ENCODE measurements around the gene NT5C2.

The NT5C2 gene

DNA sequence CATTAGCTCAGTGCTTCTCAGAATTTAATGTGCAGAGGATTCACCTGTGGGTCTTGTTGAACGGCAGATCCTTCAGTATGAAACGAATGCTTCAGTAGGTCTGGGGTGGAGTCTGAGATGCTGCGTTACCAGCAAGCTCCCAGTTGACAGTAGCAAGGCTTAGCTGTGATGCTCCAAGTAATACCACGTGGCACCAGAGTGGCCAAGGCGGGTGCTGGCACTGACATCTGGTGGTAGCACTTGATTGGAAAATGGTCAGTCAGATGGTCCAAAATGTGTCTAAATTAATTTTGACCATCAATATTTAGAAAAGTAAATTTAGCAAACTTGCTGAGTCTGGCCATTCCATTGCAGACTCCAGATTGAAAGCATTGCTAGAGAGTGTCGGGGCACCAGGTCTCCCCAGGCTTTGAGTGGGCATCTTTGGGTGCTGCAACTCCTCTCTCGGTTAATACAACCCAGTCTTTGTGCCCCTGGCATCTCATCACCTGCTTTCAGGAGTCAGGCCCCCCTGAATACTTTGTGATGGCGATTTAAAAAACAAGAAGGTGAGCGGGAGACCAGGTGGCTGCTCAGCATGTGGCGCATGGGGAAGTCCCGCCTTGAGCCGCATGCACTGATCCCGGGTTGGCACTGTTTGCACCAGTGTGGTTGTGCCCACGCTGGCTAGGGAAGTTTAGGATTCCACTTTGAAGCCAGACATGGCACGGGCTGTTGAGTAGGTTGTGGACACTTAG, 130.1 kb downstream of the NT5C2 start:
- no peak for DNase-seq (ENCODE audit: low read depth in 2 of 2)

DNA sequence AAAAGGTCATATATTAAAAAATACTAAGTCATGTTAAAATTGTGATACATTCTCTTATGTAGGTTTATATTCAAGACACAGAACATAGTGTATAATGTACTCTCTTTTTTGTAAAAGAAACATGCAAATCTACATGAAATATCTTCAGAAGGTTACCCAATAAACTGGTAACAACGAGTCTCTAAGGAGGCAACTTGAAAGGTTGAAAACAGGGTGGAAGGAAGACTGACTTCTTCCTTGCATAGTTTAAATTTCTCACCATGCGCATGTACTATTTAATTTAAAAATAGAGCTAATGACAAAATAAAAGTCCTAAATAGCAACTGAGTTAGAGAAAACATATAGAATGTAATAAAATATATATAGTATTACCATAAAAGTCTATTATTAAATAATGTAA, 132.5 kb downstream of the NT5C2 start:
- no peak for DNase-seq (ENCODE audit: low read depth in 2 of 2)

DNA sequence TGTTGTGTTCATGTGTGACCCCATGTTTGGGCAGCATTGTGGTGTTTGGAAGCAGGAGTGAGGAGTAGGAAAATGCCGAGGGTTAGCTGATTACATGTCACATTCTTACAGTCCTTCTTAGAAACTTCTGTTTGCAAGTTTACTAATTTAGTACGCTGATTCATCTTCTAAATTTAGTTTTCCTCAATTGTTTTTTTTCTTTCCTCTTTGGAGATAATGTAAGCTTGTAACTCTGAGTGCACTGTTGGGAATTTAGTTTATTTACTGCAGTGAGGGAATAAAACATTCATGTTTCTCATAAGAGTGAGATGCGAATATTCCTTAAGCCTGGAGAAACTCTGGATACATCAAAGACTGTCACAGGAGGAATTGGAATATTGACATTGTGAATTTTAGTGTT, 135.0 kb downstream of the NT5C2 start:
- no peak for DNase-seq (ENCODE audit: low read depth in 2 of 2)

DNA sequence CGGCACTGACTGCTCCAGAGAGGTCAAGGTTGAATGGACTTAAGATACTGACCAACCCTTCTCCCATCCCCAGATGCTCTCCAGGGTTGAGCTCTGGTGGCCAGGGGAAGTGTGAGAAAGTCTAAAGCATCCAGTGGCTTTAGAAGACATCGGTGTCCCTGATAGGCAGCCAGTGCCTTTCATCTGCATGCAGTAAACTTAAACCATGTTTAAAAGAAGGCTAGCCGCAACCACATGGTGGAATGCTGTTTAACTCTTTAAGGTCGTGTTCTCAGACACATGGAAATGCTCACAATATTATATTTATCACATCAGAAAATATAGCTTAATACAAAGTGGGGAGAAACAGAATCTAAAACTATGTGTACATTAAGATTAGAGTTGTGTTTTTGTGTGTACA, 138.0 kb downstream of the NT5C2 start:
- DNase-seq (ENCODE audit: low read depth in 2 of 2), result no peak

DNA sequence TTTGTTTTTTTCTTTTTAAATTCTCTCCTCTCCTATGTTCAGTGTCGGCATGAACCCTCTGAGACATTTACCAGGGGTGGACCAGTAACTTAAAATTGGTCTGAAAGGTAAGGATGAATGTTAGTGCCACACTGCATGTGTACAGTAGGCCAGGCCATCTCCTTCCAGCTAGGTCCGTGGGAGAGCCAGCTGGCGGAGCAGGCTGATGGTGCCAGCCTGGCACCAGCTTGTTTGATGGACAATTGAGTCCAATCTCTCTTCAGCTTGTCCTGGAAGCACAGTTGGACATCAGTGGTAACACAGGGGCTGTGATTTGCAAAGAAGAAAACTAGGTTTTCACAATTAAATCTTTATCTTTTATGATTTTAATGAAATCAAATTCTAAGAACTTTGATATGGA, 138.5 kb downstream of the NT5C2 start:
- DNase-seq (ENCODE audit: low read depth in 2 of 2), result no peak

DNA sequence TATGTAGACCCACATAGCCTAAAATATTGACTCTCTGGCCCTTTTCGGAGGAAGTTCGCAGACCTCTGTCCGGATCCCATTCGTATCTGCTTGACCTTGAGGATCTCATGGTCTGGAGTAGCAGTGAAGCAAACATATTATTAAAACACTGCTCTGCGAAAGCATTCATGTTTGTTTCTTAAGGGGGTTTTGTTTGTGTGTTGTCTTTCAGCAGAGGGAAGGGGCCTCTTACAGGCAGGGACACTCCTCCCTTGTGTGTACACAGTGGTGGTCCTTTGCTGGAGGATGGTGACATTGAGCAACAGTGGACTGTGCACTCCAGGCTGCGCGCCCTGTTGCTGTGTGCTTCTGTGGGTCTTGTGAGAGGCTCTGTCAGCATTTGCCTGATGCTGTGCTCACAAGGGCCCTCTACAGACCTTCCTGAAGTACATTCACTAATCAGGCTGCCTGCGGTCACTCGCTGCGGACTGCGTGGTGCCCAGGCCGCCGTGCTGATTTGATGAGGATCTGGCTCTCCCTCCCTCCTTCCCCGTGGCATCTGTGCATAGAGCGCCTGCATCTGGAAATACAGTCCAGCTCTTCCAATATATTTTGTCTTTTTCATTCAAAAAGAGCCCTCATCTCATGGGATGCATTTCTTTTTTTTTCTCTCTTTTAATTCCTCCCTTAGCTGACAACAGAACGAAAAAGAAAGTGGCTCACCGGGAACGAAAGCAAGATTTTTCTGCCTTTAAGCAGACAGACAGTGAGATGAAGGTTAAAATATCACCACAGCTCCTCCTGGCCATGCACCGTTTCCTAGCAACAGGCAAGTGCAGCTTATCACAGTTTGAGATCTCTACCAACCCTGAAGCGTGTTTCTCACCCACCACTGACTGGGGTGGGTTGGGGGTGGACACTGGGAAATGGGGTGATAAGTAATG, 139.2 kb downstream of the NT5C2 start:
- DNase-seq (ENCODE audit: low read depth in 2 of 2), result no peak

DNA sequence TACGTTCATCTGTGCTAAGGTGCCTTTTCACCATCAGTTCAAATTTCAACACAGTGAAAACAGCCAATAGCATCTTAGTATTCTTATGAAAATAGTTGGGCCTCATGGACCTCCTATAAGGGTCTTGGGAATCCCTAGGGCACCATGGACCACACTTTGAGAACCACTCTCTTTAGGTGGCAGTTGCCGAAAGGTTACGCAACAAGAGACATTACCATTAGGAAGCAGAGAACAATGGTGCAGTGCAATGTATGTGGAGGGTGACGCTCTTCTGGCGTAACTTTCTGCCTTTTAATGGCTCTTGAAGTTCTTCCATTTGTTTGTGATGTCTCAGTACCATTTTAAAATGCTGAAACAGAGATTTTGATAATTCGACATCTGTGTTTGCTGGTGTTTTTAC, 143.8 kb downstream of the NT5C2 start:
- DNase-seq (ENCODE audit: low read depth in 2 of 2), result no peak

DNA sequence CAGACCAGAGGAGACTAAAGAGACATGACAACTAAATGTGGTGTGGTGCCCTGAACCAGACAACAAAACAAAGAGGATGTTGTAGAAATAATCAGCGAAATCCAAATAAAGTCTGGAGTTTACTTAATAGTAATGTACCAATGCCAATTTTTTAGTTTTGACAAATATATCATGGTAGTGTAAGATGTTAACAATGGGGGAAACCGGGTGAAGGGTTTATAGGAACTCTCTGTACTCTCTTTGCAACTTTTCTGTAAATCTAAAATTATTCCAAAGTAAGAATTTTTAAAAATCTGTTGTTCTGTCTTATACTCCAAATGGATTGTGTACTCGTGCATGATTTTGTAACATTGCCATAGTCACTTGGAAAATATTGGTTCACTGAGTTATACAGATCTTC, 145.7 kb downstream of the NT5C2 start:
- no peak for DNase-seq (ENCODE audit: low read depth in 2 of 2)

DNA sequence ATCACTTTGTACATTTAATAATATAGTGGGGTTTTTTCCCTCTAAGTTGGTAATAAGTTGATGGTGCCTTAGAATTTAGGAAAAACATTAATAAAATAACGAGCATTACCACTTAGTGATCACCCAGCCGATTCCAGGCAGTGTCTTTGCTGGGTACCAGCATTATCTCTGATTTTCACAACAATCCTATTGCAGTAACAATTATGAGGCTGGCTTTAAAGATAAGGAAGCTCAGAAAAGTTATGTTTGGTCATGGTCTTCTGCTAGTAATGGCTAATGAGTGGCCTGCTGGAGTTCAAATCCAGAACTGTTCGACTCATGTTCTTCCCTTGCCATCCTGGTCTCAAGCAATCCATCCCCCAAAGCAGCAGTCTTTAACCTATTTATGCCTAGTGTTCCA, 147.1 kb downstream of the NT5C2 start:
- DNase-seq (ENCODE audit: low read depth in 2 of 2), result no peak

DNA sequence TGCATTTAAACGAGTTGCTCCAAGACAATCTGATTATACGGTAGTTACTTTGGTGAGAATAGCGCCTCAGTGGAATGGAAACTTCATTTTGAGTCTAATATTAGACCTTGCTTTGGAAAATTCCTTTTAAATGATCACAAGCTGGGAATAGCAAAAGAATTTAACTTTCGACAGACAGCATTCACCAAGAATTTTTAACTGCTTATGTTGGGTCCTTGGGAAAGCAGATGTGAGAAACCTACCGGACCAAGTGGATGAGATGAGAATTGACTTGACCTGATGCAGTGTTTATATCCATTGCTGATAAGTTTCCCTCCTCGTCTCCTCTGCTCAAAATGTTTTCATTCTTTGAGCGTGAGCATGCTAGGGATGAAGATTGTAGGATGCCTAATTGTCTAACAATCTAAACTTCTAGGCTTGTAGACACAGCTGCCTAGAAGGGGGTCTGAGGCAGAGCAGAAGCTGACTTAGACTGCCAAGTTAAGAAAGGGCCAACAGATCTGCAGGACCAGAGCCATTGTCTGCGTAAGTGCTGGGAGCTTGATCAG, 148.1 kb downstream of the NT5C2 start:
- no peak for DNase-seq (ENCODE audit: low read depth in 2 of 2)

DNA sequence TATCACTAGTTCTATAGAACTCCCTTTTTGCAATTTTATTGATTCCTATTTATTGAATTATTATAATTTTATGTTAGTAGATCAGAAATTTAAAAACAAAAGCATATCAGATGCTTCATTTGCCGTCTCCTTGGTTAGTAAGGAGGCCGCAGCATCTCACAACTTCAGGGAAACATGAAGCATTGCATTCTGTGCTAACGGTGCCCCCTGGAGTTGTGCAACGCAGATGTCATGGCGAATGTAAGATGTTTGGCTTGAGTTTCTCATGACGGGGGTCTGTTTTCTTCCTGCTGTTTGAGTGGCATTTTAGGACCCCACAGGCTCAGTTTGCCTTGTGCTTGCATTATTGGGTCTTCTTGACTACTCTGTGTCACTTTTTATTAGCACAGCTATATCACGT, 150.2 kb downstream of the NT5C2 start:
- no peak for DNase-seq (ENCODE audit: low read depth in 2 of 2)

DNA sequence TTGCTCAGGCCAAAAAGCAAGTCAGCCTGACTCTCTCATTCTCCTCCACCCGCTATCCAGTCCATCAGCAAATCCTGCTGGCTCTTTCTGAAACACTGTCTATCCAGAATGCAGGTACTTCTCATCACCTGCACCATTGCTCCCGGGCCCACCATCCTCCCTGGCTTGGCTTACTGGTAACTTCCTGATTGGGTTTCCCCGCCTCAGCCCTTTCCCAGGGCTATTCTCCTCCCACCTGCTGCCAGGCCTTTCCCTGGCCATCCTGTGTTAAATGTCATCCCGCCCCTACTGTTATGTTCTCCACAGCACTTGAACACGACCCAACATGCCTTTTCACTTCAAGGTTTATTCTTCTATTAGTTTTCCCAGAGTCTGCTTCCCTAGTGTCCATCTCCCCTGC, 150.9 kb downstream of the NT5C2 start:
- DNase-seq (ENCODE audit: low read depth in 2 of 2), result no peak

DNA sequence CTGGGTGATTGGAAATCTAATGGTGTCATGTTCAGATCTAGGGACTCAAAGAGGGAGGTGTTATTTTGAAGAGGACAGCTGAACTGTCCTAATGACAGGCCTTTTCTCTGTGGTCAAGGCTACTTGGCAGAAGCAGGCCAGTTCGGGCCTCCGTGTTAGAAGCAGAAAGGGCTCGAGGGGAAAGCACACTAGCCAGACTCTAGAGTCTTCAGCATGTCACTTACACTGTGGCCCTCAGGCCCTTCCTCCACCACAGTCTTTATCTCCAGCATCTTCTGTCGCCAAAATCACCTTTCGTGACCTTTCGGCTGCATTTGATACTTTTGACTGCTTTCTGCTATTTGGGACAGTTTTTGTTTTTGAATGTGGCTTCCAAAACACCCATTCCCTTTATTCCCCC, 151.7 kb downstream of the NT5C2 start:
- DNase-seq (ENCODE audit: low read depth in 2 of 2), result no peak

DNA sequence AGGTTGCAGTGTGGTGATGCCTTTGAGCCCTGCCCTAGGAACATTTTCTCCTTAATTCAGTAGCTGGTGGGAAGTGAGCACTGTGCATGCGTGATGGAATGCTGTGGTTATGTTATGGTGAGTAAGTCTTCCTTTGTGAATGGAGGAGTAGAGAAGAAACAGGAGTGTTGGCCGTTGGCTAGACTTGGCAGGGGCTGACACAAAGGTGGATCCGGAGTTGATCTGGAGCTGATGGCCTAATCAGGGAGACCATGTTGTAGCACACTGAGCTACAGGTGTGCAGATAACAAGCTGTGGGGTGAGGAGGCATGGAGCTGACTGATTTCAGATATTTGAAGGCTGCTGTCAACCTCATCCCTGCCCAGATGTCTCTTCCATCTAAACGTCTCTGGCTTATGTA, 152.7 kb downstream of the NT5C2 start:
- no peak for DNase-seq (ENCODE audit: low read depth in 2 of 2)

DNA sequence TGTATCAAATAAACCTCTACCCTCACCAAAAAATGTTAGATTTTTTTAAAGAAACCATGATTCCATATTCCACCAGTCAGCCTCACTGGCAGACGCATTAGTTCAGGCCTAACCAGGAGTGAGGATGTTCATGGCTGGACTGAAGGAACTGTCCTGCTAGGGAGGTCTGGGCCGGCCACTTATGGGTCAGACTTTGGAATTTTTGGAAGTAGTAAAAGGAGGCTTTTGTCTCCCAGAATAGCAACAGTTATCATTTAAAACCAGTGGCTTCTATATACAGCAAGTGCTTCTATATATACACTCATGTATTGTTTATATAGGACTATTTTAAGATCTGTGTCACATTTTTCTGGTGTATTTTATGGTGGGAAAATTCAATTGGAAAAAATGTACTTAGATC, 154.5 kb downstream of the NT5C2 start:
- no peak for DNase-seq (ENCODE audit: low read depth in 2 of 2)

Data from stimulated activated CD4-positive, alpha-beta T cell treated with anti-CD3 and anti-CD28 coated beads, Interleukin-1b, Interleukin-23, amount 100 ng/mL, for 1 hour (primary cell).